Epithelial cell of esophagus (primary cell): Measurements from ENCODE around the gene MRPS22.
A peak's percentile ranks its signal among the peaks of the same experiment; 100 is the strongest.

Experiments used
- DNase-seq: peaks from one replicate; pipeline ENCODE4 v3.0.0; 2010; ENCODE audit warnings: low read depth
- H3K4me3 ChIP-seq: 2 replicates; pipeline ENCODE4 v1.5.1; 2011; ENCODE audit warnings: mild to moderate bottlenecking, low read length, control low read depth
- CTCF ChIP-seq: IDR thresholded peaks from 2 replicates; pipeline ENCODE4 v1.5.1; 2011; ENCODE audit warnings: low read depth, mild to moderate bottlenecking, low read length, control low read depth, inconsistent platforms; ENCODE audit not compliant: insufficient read depth; ENCODE audit errors: missing control alignments

Gene MRPS22

GRCh38 chr3:139311557-139311956, 32.3 kb upstream of the MRPS22 start:
- no peak overlapping the region for H3K4me3 ChIP-seq
- TF ChIP-seq CTCF = no peak
- DNase-seq = no peak

- no peak for TF ChIP-seq CTCF
- H3K4me3 ChIP-seq = no peak overlapping the region
- no peak for DNase-seq
These were observed 31.4 kb upstream of the MRPS22 start for GRCh38 chr3:139312416-139312815.

- H3K4me3 ChIP-seq = no peak overlapping the region
- TF ChIP-seq CTCF = no peak
- peak; percentile 41 for DNase-seq
These were observed 30.9 kb upstream of the MRPS22 start for GRCh38 chr3:139312959-139313358.

GRCh38 chr3:139313921-139314320, 29.9 kb upstream of the MRPS22 start:
- TF ChIP-seq CTCF = no peak
- no peak overlapping the region for H3K4me3 ChIP-seq
- DNase-seq = no peak

DNA sequence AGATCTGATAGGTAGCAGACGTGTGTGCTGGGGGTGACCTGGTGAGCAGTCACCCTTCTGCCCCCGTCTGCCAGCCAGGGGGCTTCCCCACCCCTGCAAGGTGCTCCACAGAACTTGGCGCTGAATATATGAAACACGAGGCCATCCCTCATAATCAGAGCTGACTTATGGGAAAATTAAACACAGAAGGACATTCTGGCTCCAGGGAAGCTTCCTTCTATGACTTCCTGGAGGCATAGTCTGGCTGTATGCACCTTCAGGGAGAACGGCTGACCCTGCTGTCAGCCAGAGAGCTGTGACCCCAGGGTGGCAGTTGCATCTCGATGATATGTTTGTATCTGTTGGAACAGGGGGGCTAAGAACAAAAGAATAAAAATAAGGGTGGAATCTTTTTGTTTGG, 26.6 kb upstream of the MRPS22 start:
- no peak overlapping the region for H3K4me3 ChIP-seq
- no peak for DNase-seq
- no peak for TF ChIP-seq CTCF

GRCh38 chr3:139317660-139318430, 26.0 kb upstream of the MRPS22 start:
- DNase-seq = peak; percentile 67
- TF ChIP-seq CTCF = no peak

GRCh38 chr3:139318431-139318816, 25.4 kb upstream of the MRPS22 start:
- peak; percentile 68 for DNase-seq
- no peak for TF ChIP-seq CTCF
- H3K4me3 ChIP-seq = no peak overlapping the region

More at GRCh38 chr3:139317660-139318430, 26.0 kb upstream of the MRPS22 start:
- H3K4me3 ChIP-seq = no peak overlapping the region
